ENCODE data around the gene MRPL21. TPM values are rescaled to one million over a fixed set of nuclear protein-coding genes. Genes with fewer than 3 reads are reported as not detected.

MRPL21 gene
- total RNA-seq, 1 donor from 2014 or later: 69.1 TPM

- no peak overlapping the region for H3K4me3 ChIP-seq (ENCODE audit: insufficient read depth, low read depth, low read length)
- peaks cover 16% of the 10 kb centered on the region for H3K4me1 ChIP-seq (ENCODE audit: insufficient read depth, low read length)
- H3K9me3 ChIP-seq (ENCODE audit: insufficient read depth, low read depth, low read length): peaks cover 7% of the 10 kb centered on the region
- DNase-seq (ENCODE audit: low read depth) (no peak), FAIRE-seq (no peak)
- H3K36me3 Mint-ChIP-seq (ENCODE audit: low read depth, unreplicated experiment): no peaks in the 10 kb centered on the region
- no peaks in the 10 kb centered on the region for H4K20me1 ChIP-seq (ENCODE audit: insufficient read depth, low read length)
- H3K36me3 ChIP-seq (ENCODE audit: insufficient read depth, low read length): no peaks in the 10 kb centered on the region
- no peak for TF ChIP-seq CTCF (IDR thresholded peaks at IDR 0.05; ENCODE audit: insufficient read depth, low read depth, low read length)
- TF ChIP-seq EZH2 (IDR thresholded peaks at IDR 0.05; ENCODE audit: insufficient read depth, low read length): no peak
- H3K4me2 ChIP-seq (ENCODE audit: low read length): no peak overlapping the region
- H3K79me2 ChIP-seq (ENCODE audit: insufficient read depth, low read length): no peaks in the 10 kb centered on the region
- peaks cover 9% of the 10 kb centered on the region for H3K9me3 Mint-ChIP-seq (ENCODE audit: unreplicated experiment)
- no peak overlapping the region for H2AFZ ChIP-seq (ENCODE audit: low read depth, low read length)
- H3K4me1 Mint-ChIP-seq (ENCODE audit: low read depth, unreplicated experiment): peaks cover 10% of the 10 kb centered on the region
- H3K27me3 Mint-ChIP-seq (ENCODE audit: low read depth, unreplicated experiment): peaks cover 34% of the 10 kb centered on the region
- no peak overlapping the region for H3K4me3 Mint-ChIP-seq (ENCODE audit: unreplicated experiment)
- H3K27ac ChIP-seq (ENCODE audit: low read depth, low read length): no peak overlapping the region
- H3K9ac ChIP-seq (ENCODE audit: low read length): no peak overlapping the region
- peaks cover 5% of the 10 kb centered on the region for H3K27me3 ChIP-seq (ENCODE audit: insufficient read depth, low read length)
- peak overlapping the region; percentile 64 for H3K27ac Mint-ChIP-seq (ENCODE audit: unreplicated experiment)
These were observed 35.3 kb downstream of the MRPL21 start for GRCh38 chr11:68868221-68868835.

- Mint-ChIP-seq H3K27ac (ENCODE audit: unreplicated experiment) (no peak overlapping the region), H3K9me3 (ENCODE audit: unreplicated experiment) (peaks cover 17% of the 10 kb centered on the region), H3K36me3 (ENCODE audit: low read depth, unreplicated experiment) (no peaks in the 10 kb centered on the region), H3K4me3 (ENCODE audit: unreplicated experiment) (no peak overlapping the region), H3K27me3 (ENCODE audit: low read depth, unreplicated experiment) (peaks cover 31% of the 10 kb centered on the region), H3K4me1 (ENCODE audit: low read depth, unreplicated experiment) (peaks cover 4% of the 10 kb centered on the region)
- Histone ChIP-seq H3K36me3 (ENCODE audit: insufficient read depth, low read length) (no peaks in the 10 kb centered on the region), H3K4me3 (ENCODE audit: insufficient read depth, low read depth, low read length) (no peak overlapping the region), H3K9me3 (ENCODE audit: insufficient read depth, low read depth, low read length) (peaks cover 7% of the 10 kb centered on the region), H3K27ac (ENCODE audit: low read depth, low read length) (no peak overlapping the region), H3K9ac (ENCODE audit: low read length) (no peak overlapping the region), H3K27me3 (ENCODE audit: insufficient read depth, low read length) (peaks cover 5% of the 10 kb centered on the region), H3K4me2 (ENCODE audit: low read length) (no peak overlapping the region), H2AFZ (ENCODE audit: low read depth, low read length) (no peak overlapping the region), H3K4me1 (ENCODE audit: insufficient read depth, low read length) (peaks cover 4% of the 10 kb centered on the region), H3K79me2 (ENCODE audit: insufficient read depth, low read length) (no peaks in the 10 kb centered on the region), H4K20me1 (ENCODE audit: insufficient read depth, low read length) (no peaks in the 10 kb centered on the region)
- DNase-seq (ENCODE audit: low read depth): no peak
- FAIRE-seq: no peak
- TF ChIP-seq EZH2 (IDR thresholded peaks at IDR 0.05; ENCODE audit: insufficient read depth, low read length): no peak
- no peak for TF ChIP-seq CTCF (IDR thresholded peaks at IDR 0.05; ENCODE audit: insufficient read depth, low read depth, low read length)
These were observed 36.6 kb downstream of the MRPL21 start for GRCh38 chr11:68867066-68867465.

GRCh38 chr11:68865241-68865640 lies 38.4 kb downstream of the MRPL21 start:
- Histone ChIP-seq H3K79me2 (ENCODE audit: insufficient read depth, low read length) (no peaks in the 10 kb centered on the region), H3K4me2 (ENCODE audit: low read length) (no peak overlapping the region), H3K9ac (ENCODE audit: low read length) (no peak overlapping the region), H3K9me3 (ENCODE audit: insufficient read depth, low read depth, low read length) (peaks cover 7% of the 10 kb centered on the region), H3K4me1 (ENCODE audit: insufficient read depth, low read length) (no peaks in the 10 kb centered on the region), H2AFZ (ENCODE audit: low read depth, low read length) (no peak overlapping the region), H3K27ac (ENCODE audit: low read depth, low read length) (no peak overlapping the region), H3K4me3 (ENCODE audit: insufficient read depth, low read depth, low read length) (no peak overlapping the region), H4K20me1 (ENCODE audit: insufficient read depth, low read length) (no peaks in the 10 kb centered on the region), H3K36me3 (ENCODE audit: insufficient read depth, low read length) (no peaks in the 10 kb centered on the region), H3K27me3 (ENCODE audit: insufficient read depth, low read length) (peaks cover 5% of the 10 kb centered on the region)
- H3K4me1 Mint-ChIP-seq (ENCODE audit: low read depth, unreplicated experiment): peaks cover 4% of the 10 kb centered on the region
- FAIRE-seq (no peak), DNase-seq (ENCODE audit: low read depth) (no peak)
- no peak overlapping the region for H3K27ac Mint-ChIP-seq (ENCODE audit: unreplicated experiment)
- no peak for TF ChIP-seq EZH2 (IDR thresholded peaks at IDR 0.05; ENCODE audit: insufficient read depth, low read length)
- no peak for TF ChIP-seq CTCF (IDR thresholded peaks at IDR 0.05; ENCODE audit: insufficient read depth, low read depth, low read length)
- peaks cover 22% of the 10 kb centered on the region for H3K27me3 Mint-ChIP-seq (ENCODE audit: low read depth, unreplicated experiment)
- no peak overlapping the region for H3K4me3 Mint-ChIP-seq (ENCODE audit: unreplicated experiment)
- peaks cover 17% of the 10 kb centered on the region for H3K9me3 Mint-ChIP-seq (ENCODE audit: unreplicated experiment)
- no peaks in the 10 kb centered on the region for H3K36me3 Mint-ChIP-seq (ENCODE audit: low read depth, unreplicated experiment)

All from astrocyte (in vitro differentiated cells and primary cell).